Progenitor cell of endocrine pancreas (in vitro differentiated cells): ENCODE data around the gene CBLB. TPM values are rescaled to one million over a fixed set of nuclear protein-coding genes. Genes with fewer than 3 reads are reported as not detected.

ENCODE experiments used
- DNase-seq: peaks from one replicate; pipeline ENCODE4 v3.0.0; 2021; ENCODE audit warnings: low spot score; ENCODE audit not compliant: unreplicated experiment
- H3K27ac Mint-ChIP-seq: 2 replicates; pipeline ENCODE4 v1.8.0; 2021; ENCODE audit warnings: mild to moderate bottlenecking, moderate library complexity, mixed read lengths
- H3K27me3 Mint-ChIP-seq: 2 replicates; pipeline ENCODE4 v1.8.0; 2021; ENCODE audit warnings: mixed read lengths
- H3K36me3 Mint-ChIP-seq: 2 replicates; pipeline ENCODE4 v1.8.0; 2022; ENCODE audit warnings: mixed read lengths; ENCODE audit not compliant: insufficient read depth
- H3K4me1 Mint-ChIP-seq: 2 replicates; pipeline ENCODE4 v1.8.0; 2021; ENCODE audit warnings: low read depth, mixed read lengths
- H3K4me3 Mint-ChIP-seq: 2 replicates; pipeline ENCODE4 v1.8.0; 2021; ENCODE audit warnings: low read depth, mild to moderate bottlenecking, moderate library complexity, mixed read lengths
- H3K9me3 Mint-ChIP-seq: 2 replicates; pipeline ENCODE4 v1.8.0; 2021; ENCODE audit warnings: low read depth, mixed read lengths
- CTCF ChIP-seq: fragments of 200-600 bp; sonication (generic); IDR thresholded peaks from one replicate; pipeline ENCODE4 v1.5.0; 2021; ENCODE audit warnings: antibody characterized with exemption, mild to moderate bottlenecking; ENCODE audit not compliant: unreplicated experiment
- total RNA-seq: library from RNA; stranded (reverse); gene quantifications from 2 replicates; pipeline ENCODE4 v1.2.1, GENCODE V29; 2021

Gene CBLB
- total RNA-seq, 1 donor from 2014 or later: 64.1 TPM

GRCh38 chr3:105837143-105837740 is 31.6 kb downstream of the CBLB start:
- no peaks in the 10 kb centered on the region for H3K27me3 Mint-ChIP-seq
- H3K4me1 Mint-ChIP-seq: peaks cover 35% of the 10 kb centered on the region
- H3K36me3 Mint-ChIP-seq: peaks cover 27% of the 10 kb centered on the region
- H3K9me3 Mint-ChIP-seq: peaks cover 4% of the 10 kb centered on the region
- H3K4me3 Mint-ChIP-seq: no peak overlapping the region
- H3K27ac Mint-ChIP-seq: no peak overlapping the region
- TF ChIP-seq CTCF: no peak
- no peak for DNase-seq

- TF ChIP-seq CTCF: no peak
- Mint-ChIP-seq H3K27me3 (no peaks in the 10 kb centered on the region), H3K9me3 (peaks cover 4% of the 10 kb centered on the region), H3K27ac (no peak overlapping the region), H3K4me1 (peaks cover 35% of the 10 kb centered on the region), H3K36me3 (peaks cover 25% of the 10 kb centered on the region), H3K4me3 (no peak overlapping the region)
- DNase-seq: no peak
Measured at GRCh38 chr3:105836533-105836932, 32.3 kb downstream of the CBLB start.

GRCh38 chr3:105835606-105836005 is 33.2 kb downstream of the CBLB start:
- no peak for DNase-seq
- no peak for TF ChIP-seq CTCF
- Mint-ChIP-seq H3K4me3 (no peak overlapping the region), H3K27ac (no peak overlapping the region), H3K27me3 (no peaks in the 10 kb centered on the region), H3K36me3 (peaks cover 32% of the 10 kb centered on the region), H3K4me1 (peaks cover 35% of the 10 kb centered on the region), H3K9me3 (peaks cover 4% of the 10 kb centered on the region)

- no peak for TF ChIP-seq CTCF
- H3K4me3 Mint-ChIP-seq: no peak overlapping the region
- no peak overlapping the region for H3K27ac Mint-ChIP-seq
- DNase-seq: no peak
- peaks cover 30% of the 10 kb centered on the region for H3K36me3 Mint-ChIP-seq
- no peaks in the 10 kb centered on the region for H3K27me3 Mint-ChIP-seq
- H3K9me3 Mint-ChIP-seq: peaks cover 4% of the 10 kb centered on the region
- H3K4me1 Mint-ChIP-seq: peaks cover 31% of the 10 kb centered on the region
Measured at GRCh38 chr3:105834768-105835167, 34.0 kb downstream of the CBLB start.

- Mint-ChIP-seq H3K4me3 (no peak overlapping the region), H3K4me1 (peaks cover 20% of the 10 kb centered on the region), H3K27me3 (no peaks in the 10 kb centered on the region), H3K9me3 (peaks cover 4% of the 10 kb centered on the region), H3K36me3 (peaks cover 33% of the 10 kb centered on the region), H3K27ac (peak overlapping the region; percentile 42)
- TF ChIP-seq CTCF: no peak
- no peak for DNase-seq
Measured at GRCh38 chr3:105832644-105833043, 36.2 kb downstream of the CBLB start.
